ENCODE results near the gene CORO1C. TPM values are rescaled to one million over a fixed set of nuclear protein-coding genes. Genes with fewer than 3 reads are reported as not detected.

The CORO1C gene
- total RNA-seq, 1 donor from 2014 or later, result 68.3 TPM

DNA sequence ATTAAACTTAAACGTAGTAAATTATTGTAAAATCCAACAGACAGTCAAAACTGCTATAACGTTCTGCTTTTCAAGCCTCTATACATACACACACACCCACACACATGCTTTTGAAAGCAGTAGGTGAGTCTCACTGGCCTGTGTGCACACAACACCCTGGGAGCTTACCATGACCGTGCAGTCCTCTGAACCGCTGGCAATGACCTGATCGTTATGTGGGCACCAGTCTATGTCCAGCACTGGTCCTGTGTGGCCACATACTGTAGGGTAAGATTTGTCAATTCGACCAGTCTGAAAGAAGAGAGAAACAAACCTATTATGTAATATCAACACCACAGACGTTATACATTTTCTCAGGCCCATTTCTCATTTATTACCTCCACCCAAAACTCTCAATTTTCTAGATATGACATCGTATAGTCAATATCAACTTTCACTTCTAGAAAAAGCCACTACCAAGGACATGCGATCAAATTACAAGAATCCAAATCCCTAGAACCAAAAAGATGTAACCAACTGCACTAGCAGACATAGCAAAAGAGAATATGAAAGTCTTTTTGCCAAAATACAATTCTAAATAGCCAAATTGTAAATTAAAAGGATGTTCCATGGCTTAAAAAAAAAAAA lies 53.1 kb downstream of the CORO1C start:
- ATAC-seq (ENCODE audit: low read depth), result no peak
- no peak for DNase-seq
- TF ChIP-seq, protein P1, sequence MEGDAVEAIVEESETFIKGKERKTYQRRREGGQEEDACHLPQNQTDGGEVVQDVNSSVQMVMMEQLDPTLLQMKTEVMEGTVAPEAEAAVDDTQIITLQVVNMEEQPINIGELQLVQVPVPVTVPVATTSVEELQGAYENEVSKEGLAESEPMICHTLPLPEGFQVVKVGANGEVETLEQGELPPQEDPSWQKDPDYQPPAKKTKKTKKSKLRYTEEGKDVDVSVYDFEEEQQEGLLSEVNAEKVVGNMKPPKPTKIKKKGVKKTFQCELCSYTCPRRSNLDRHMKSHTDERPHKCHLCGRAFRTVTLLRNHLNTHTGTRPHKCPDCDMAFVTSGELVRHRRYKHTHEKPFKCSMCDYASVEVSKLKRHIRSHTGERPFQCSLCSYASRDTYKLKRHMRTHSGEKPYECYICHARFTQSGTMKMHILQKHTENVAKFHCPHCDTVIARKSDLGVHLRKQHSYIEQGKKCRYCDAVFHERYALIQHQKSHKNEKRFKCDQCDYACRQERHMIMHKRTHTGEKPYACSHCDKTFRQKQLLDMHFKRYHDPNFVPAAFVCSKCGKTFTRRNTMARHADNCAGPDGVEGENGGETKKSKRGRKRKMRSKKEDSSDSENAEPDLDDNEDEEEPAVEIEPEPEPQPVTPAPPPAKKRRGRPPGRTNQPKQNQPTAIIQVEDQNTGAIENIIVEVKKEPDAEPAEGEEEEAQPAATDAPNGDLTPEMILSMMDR (IDR thresholded peaks at IDR 0.05), result no peak
- ChIA-PET POLR2A (no interaction called here), CTCF (interaction anchor here (1.2 kb wide), 1 partner anchor 14 kb away, joined by 5 read pairs; no protein-coding TSS in a partner anchor)
- intact Hi-C loops (cut with micrococcal nuclease), result no loop called here
- no peak overlapping the region for H3K4me3 Mint-ChIP-seq
- H3K9me3 Mint-ChIP-seq, result no peaks in the 10 kb centered on the region
- H3K36me3 Mint-ChIP-seq (ENCODE audit: low read depth), result peaks cover 46% of the 10 kb centered on the region
- H3K27ac Mint-ChIP-seq, result no peak overlapping the region
- H3K4me1 Mint-ChIP-seq, result peaks cover 3% of the 10 kb centered on the region
- H3K27me3 Mint-ChIP-seq, result no peaks in the 10 kb centered on the region

GRCh38 chr12:108677381-108677780 lies 53.9 kb downstream of the CORO1C start:
- intact Hi-C loops (cut with micrococcal nuclease), result no loop called here
- no peaks in the 10 kb centered on the region for H3K9me3 Mint-ChIP-seq
- H3K4me3 Mint-ChIP-seq, result no peak overlapping the region
- ChIA-PET CTCF (interaction anchor here (1.4 kb wide), 1 partner anchor 9 kb away, joined by 5 read pairs; no protein-coding TSS in a partner anchor), POLR2A (no interaction called here)
- peaks cover 3% of the 10 kb centered on the region for H3K4me1 Mint-ChIP-seq
- H3K36me3 Mint-ChIP-seq (ENCODE audit: low read depth), result peaks cover 54% of the 10 kb centered on the region
- H3K27me3 Mint-ChIP-seq, result no peaks in the 10 kb centered on the region
- H3K27ac Mint-ChIP-seq, result no peak overlapping the region
- TF ChIP-seq, protein P1 (IDR thresholded peaks at IDR 0.05), result no peak
- DNase-seq (no peak), ATAC-seq (ENCODE audit: low read depth) (no peak)

GRCh38 chr12:108676707-108677106 lies 54.6 kb downstream of the CORO1C start:
- DNase-seq (no peak), ATAC-seq (ENCODE audit: low read depth) (no peak)
- CTCF ChIA-PET, result interaction anchor here (0.6 to 1.4 kb wide), 2 partner anchors 9 to 25 kb away, joined by 3 to 5 read pairs; no protein-coding TSS in a partner anchor
- intact Hi-C loops (cut with micrococcal nuclease), result no loop called here
- TF ChIP-seq, protein P1 (IDR thresholded peaks at IDR 0.05), result no peak
- peaks cover 3% of the 10 kb centered on the region for H3K4me1 Mint-ChIP-seq
- no peak overlapping the region for H3K27ac Mint-ChIP-seq
- peaks cover 60% of the 10 kb centered on the region for H3K36me3 Mint-ChIP-seq (ENCODE audit: low read depth)
- POLR2A ChIA-PET, result no interaction called here
- H3K4me3 Mint-ChIP-seq, result no peak overlapping the region
- H3K27me3 Mint-ChIP-seq, result no peaks in the 10 kb centered on the region
- no peaks in the 10 kb centered on the region for H3K9me3 Mint-ChIP-seq

DNA sequence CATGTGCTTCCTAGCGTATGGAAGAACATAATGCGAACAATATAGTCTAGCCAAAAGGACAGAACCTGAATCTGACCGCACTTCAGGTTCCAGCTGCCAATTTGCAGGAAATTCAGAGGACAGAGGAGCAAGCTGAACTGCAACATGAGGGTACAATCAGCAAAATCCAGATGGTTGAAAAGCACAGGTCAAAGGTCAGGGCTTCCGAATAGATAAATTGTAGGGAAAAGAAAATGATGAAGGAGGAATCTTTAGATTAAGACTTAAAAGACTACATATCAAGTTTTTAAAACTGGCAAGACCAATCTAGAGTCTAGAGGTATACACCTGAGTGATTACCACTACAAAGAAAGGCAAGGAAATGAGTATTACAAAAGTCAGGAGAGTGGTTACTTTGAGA lies 55.5 kb downstream of the CORO1C start:
- TF ChIP-seq, protein P1 (IDR thresholded peaks at IDR 0.05), result no peak
- no peak for ATAC-seq (ENCODE audit: low read depth)
- Mint-ChIP-seq H3K4me3 (no peak overlapping the region), H3K4me1 (peaks cover 3% of the 10 kb centered on the region), H3K27me3 (no peaks in the 10 kb centered on the region), H3K36me3 (ENCODE audit: low read depth) (peaks cover 60% of the 10 kb centered on the region), H3K9me3 (no peaks in the 10 kb centered on the region), H3K27ac (no peak overlapping the region)
- CTCF ChIA-PET, result no interaction called here
- intact Hi-C loops (cut with micrococcal nuclease), result no loop called here
- POLR2A ChIA-PET, result no interaction called here
- DNase-seq, result no peak

DNA sequence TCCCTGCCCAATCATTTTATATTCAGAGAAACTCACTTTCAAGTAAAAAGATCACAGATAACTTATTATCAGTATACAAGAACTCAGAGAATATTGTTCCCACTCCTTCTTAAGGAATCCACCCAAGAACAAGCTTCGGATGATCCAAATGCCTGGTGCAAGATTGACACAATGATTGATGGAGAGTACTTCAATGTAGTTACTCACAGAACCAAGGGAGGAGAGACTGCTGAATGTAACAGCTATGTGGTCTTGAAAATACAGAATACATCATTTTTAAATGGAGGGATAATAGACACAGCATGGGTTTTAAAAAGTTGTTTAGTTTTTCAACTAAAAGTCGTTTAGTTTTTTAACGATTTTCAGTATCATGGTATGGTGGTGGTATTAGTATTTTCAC lies 59.3 kb downstream of the CORO1C start:
- no peak overlapping the region for H3K27ac Mint-ChIP-seq
- ChIA-PET POLR2A (no interaction called here), CTCF (interaction anchor here (1.4 kb wide), 1 partner anchor 279 kb away, joined by 3 read pairs; no protein-coding TSS in a partner anchor)
- intact Hi-C loops (cut with micrococcal nuclease), result no loop called here
- H3K4me3 Mint-ChIP-seq, result no peak overlapping the region
- no peak for ATAC-seq (ENCODE audit: low read depth)
- peaks cover 46% of the 10 kb centered on the region for H3K36me3 Mint-ChIP-seq (ENCODE audit: low read depth)
- H3K27me3 Mint-ChIP-seq, result no peaks in the 10 kb centered on the region
- H3K9me3 Mint-ChIP-seq, result no peaks in the 10 kb centered on the region
- TF ChIP-seq, protein P1 (IDR thresholded peaks at IDR 0.05), result no peak
- H3K4me1 Mint-ChIP-seq, result peaks cover 12% of the 10 kb centered on the region
- DNase-seq, result no peak
